Measurements from ENCODE around the gene ATXN1.

DNA sequence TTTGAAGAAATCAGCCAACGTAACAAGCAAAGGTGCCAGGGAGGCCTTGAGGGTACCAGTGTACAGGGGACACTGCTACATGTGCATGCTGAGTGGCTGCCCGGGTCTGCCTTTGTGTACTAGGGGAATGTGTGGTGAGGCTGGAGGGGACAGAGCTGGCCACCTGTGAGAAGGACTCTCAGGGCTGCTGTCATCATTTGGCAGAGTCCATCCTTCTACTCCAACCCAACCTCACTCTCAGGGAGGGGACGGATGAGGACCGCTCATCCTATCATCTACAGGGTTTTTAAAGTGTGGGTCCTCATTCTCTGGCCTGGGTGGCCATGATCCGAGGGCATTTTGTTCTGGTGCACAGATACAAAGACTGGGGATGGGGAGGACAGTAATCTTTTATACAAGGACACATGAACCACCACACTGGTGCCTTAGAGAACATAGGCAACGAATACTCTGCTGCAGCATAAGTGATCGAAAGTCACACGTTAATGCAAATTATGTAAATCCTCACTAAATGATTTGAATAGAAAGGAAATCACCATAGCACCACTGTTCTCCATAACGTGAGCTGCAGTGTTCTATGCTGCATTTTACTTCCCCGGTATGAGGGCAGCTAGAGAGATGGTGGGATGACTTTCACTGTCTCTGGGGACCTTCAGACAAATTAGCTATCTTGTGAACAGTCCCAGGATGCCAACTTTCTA, 341.5 kb downstream of the ATXN1 start:
- TF ChIP-seq, protein P1, sequence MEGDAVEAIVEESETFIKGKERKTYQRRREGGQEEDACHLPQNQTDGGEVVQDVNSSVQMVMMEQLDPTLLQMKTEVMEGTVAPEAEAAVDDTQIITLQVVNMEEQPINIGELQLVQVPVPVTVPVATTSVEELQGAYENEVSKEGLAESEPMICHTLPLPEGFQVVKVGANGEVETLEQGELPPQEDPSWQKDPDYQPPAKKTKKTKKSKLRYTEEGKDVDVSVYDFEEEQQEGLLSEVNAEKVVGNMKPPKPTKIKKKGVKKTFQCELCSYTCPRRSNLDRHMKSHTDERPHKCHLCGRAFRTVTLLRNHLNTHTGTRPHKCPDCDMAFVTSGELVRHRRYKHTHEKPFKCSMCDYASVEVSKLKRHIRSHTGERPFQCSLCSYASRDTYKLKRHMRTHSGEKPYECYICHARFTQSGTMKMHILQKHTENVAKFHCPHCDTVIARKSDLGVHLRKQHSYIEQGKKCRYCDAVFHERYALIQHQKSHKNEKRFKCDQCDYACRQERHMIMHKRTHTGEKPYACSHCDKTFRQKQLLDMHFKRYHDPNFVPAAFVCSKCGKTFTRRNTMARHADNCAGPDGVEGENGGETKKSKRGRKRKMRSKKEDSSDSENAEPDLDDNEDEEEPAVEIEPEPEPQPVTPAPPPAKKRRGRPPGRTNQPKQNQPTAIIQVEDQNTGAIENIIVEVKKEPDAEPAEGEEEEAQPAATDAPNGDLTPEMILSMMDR (IDR thresholded peaks at IDR 0.05; ENCODE audit: poor library complexity, severe bottlenecking): no peak
- no peak for TF ChIP-seq POLR2AphosphoS5 (IDR thresholded peaks at IDR 0.05)

Data from neural cell (in vitro differentiated cells).